Stomach smooth muscle (tissue), 2 donors: ENCODE results near the gene KIF21A.

Experiments
- H3K27ac ChIP-seq: one replicate; pipeline ENCODE4 v1.7.0; 2013; ENCODE audit warnings: mild to moderate bottlenecking, low read length, inconsistent platforms
- H3K27me3 ChIP-seq, 2 donors: one replicate each; pipeline ENCODE4 v1.7.0; 2013; ENCODE audit warnings: low read length in 2 of 2; ENCODE audit not compliant: insufficient read depth in 2 of 2, control insufficient read depth in 1 of 2
- H3K36me3 ChIP-seq, 2 donors: one replicate each; pipeline ENCODE4 v1.7.0; 2013; ENCODE audit warnings: low read length in 2 of 2; ENCODE audit not compliant: control insufficient read depth in 2 of 2, insufficient read depth in 2 of 2
- H3K4me1 ChIP-seq: one replicate; pipeline ENCODE4 v1.7.0; 2013; ENCODE audit warnings: low read length; ENCODE audit not compliant: control insufficient read depth, insufficient read depth
- H3K4me3 ChIP-seq, 2 donors: one replicate each; pipeline ENCODE4 v1.7.0; 2013; ENCODE audit warnings: low read length in 2 of 2
- H3K9ac ChIP-seq, 2 donors: one replicate each; pipeline ENCODE4 v1.7.0; 2013; ENCODE audit warnings: low read length in 2 of 2, mild to moderate bottlenecking in 1 of 2
- H3K9me3 ChIP-seq, 2 donors: one replicate each; pipeline ENCODE4 v1.7.0; 2013; ENCODE audit warnings: low read length in 2 of 2; ENCODE audit not compliant: control insufficient read depth in 2 of 2
- donor health status: healthy.
- donor health status: Pancreatic carcinoma.

The KIF21A gene

DNA sequence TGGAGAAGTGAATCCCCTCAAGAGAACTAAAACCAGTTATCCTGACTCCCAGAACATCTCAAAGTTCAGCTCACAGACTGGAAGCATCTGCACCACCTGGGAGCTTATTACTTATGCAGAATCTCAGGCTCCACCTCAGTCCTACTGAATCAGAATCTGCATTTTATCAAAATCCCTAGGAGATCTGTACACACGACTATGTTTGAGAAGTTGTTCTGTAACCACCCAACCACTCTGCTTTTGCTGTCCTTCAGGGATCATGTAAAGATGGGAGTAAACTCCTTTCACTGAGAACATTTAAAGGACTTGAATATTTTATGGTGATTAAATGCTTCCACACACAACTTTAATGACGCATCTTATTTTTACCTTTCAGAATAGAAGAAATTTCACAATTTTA, 98.0 kb downstream of the KIF21A start:
- Histone ChIP-seq H3K4me3 (no peak overlapping the region), H3K9ac (no peak overlapping the region), H3K36me3 (no peaks in the 10 kb centered on the region), H3K27ac (no peak overlapping the region), H3K9me3 (no peaks in the 10 kb centered on the region), H3K4me1 (no peaks in the 10 kb centered on the region), H3K27me3 (no peaks in the 10 kb centered on the region)

- no peaks in the 10 kb centered on the region for H3K4me1 ChIP-seq
- H3K4me3 ChIP-seq = no peak overlapping the region
- H3K9me3 ChIP-seq = no peaks in the 10 kb centered on the region
- H3K27me3 ChIP-seq = no peaks in the 10 kb centered on the region
- H3K36me3 ChIP-seq = no peaks in the 10 kb centered on the region
- H3K27ac ChIP-seq = no peak overlapping the region
- H3K9ac ChIP-seq = no peak overlapping the region
Measured at GRCh38 chr12:39343665-39344064, 99.3 kb downstream of the KIF21A start.

DNA sequence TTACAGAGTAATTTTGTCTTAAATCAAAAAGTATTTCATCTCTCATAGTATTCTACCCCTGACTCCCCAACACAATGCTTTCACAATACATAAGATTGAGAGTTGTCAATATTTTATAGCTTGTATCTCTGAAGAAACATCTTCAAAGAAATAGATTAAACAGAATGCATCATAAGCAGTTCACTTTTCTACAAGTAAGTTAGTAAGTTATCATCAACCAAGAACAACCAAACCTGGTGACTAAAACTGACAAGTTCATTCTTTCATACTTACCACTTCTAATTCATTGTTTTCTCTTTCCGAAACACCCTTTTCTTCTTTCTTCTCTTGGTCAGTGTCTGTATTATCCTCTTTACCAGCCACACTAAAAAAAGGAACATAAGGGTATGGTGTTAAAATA, 101.2 kb downstream of the KIF21A start:
- no peak overlapping the region for H3K27ac ChIP-seq
- H3K4me3 ChIP-seq = no peak overlapping the region
- H3K36me3 ChIP-seq = no peaks in the 10 kb centered on the region
- no peak overlapping the region for H3K9ac ChIP-seq
- no peaks in the 10 kb centered on the region for H3K4me1 ChIP-seq
- no peaks in the 10 kb centered on the region for H3K9me3 ChIP-seq
- H3K27me3 ChIP-seq = no peaks in the 10 kb centered on the region

DNA sequence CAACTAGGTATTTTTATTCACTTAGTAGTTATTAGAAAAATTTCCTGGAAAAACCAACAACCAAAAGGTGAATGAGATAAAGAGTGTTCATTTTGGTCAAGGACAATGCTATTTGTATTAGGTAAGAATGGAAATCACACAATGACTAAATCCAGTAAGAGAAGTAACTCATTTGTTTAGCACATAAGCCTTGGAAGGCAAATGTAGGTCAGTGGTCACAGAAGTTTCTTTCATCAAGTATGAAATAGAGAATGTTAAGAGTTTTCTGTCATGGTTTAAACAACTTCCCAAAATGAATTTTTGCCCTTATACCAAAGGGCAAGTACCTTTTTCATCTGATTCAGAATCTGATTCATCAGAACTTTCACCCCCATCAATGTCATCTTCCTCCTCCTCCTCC, 101.7 kb downstream of the KIF21A start:
- H3K4me3 ChIP-seq = no peak overlapping the region
- H3K36me3 ChIP-seq = no peaks in the 10 kb centered on the region
- no peaks in the 10 kb centered on the region for H3K27me3 ChIP-seq
- H3K9ac ChIP-seq = no peak overlapping the region
- no peaks in the 10 kb centered on the region for H3K9me3 ChIP-seq
- H3K27ac ChIP-seq = no peak overlapping the region
- H3K4me1 ChIP-seq = no peaks in the 10 kb centered on the region

DNA sequence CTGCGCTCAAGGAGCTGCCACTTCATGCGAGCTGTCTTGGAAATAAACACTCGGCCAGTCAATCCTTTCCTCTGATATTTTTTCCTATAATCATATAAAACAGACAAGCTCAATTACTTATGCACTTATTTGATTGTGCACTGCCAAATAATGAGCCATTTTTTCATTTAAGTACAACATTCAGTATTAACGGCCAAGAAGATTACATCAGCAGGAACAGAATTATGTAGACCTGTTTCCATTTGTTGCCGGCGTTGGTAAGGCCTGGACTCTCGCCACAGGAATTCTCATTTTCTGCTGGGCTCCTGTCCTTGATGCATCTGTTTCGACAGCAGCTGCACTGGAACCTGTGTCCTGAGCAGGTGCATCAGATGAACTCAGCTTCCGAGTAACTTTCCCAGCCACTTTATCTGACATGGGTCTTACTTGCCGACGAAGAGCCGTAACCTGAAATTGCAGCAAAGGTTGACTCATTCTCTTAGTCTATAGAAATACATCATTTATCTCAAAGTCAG, 110.2 kb downstream of the KIF21A start:
- H3K27ac ChIP-seq = no peak overlapping the region
- H3K4me1 ChIP-seq = no peaks in the 10 kb centered on the region
- no peaks in the 10 kb centered on the region for H3K9me3 ChIP-seq
- H3K27me3 ChIP-seq = no peaks in the 10 kb centered on the region
- H3K9ac ChIP-seq = no peak overlapping the region
- no peak overlapping the region for H3K4me3 ChIP-seq
- peaks cover 6 to 11% of the 10 kb centered on the region in 2 donors for H3K36me3 ChIP-seq

DNA sequence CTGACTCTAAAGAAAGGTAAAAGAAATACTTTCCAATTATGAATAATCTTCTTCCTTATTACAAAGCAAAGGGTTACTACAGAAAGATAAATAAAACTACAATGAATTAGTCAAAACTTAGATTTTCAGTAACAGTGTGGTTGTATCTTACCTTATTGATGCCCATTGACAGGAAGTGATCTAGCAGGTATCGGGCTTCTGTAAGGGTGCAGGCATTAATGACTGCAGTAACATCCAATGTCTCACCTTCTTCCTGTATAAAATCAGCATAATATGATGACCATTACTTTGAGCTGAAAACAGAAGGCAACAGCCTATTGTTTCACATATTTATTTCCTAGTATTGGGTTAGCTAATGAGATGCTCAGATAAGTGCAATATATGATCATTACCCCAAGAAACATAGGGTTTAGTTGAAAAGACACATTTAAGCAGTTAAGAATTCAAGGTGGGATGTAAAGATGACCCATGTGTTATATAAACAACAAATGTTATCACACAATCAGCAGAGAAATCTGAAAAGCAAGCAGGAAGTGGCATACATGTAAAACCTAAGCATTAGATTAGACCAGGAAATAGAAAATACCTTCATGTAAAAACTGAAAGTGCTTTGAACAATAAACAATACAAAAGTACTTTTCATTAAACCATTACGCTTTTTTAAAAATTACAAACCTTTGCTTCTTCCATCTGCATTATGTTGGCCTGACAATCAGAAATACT, 111.2 kb downstream of the KIF21A start:
- peaks cover 3% of the 10 kb centered on the region for H3K4me1 ChIP-seq
- H3K27me3 ChIP-seq = no peaks in the 10 kb centered on the region
- no peak overlapping the region for H3K9ac ChIP-seq
- H3K9me3 ChIP-seq = no peaks in the 10 kb centered on the region
- H3K27ac ChIP-seq = no peak overlapping the region
- peaks cover 6 to 11% of the 10 kb centered on the region in 2 donors for H3K36me3 ChIP-seq
- no peak overlapping the region for H3K4me3 ChIP-seq

GRCh38 chr12:39329876-39330275, 113.0 kb downstream of the KIF21A start:
- no peak overlapping the region for H3K9ac ChIP-seq
- no peaks in the 10 kb centered on the region for H3K9me3 ChIP-seq
- H3K4me1 ChIP-seq = peaks cover 3% of the 10 kb centered on the region
- H3K4me3 ChIP-seq = no peak overlapping the region
- H3K27ac ChIP-seq = no peak overlapping the region
- no peaks in the 10 kb centered on the region for H3K27me3 ChIP-seq
- H3K36me3 ChIP-seq = peaks cover 6 to 11% of the 10 kb centered on the region in 2 donors

DNA sequence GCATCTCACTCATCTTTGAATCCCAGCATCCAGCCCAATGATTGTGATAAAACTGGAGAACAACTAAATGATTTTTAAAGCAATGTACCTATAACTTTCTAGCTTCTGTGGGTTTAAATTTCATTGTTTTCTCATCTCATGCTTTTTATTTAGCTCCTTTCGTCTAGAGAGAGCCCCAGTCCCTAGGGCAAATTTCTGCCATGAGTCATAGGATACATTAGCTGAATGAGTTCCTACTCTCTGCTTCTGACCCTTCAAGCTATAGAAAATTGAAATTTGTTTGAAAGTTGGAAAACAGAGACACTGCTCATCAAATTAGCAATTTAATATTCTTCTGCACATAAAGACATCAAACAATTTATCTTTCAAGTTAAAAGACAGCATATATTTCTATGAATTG, 113.9 kb downstream of the KIF21A start:
- H3K27me3 ChIP-seq = no peaks in the 10 kb centered on the region
- H3K36me3 ChIP-seq = peaks cover 6 to 11% of the 10 kb centered on the region in 2 donors
- no peaks in the 10 kb centered on the region for H3K9me3 ChIP-seq
- peaks cover 3% of the 10 kb centered on the region for H3K4me1 ChIP-seq
- no peak overlapping the region for H3K9ac ChIP-seq
- no peak overlapping the region for H3K27ac ChIP-seq
- no peak overlapping the region for H3K4me3 ChIP-seq

- no peaks in the 10 kb centered on the region for H3K9me3 ChIP-seq
- H3K4me3 ChIP-seq = no peak overlapping the region
- H3K4me1 ChIP-seq = peaks cover 3% of the 10 kb centered on the region
- no peaks in the 10 kb centered on the region for H3K27me3 ChIP-seq
- no peak overlapping the region for H3K27ac ChIP-seq
- peaks cover 6 to 11% of the 10 kb centered on the region in 2 donors for H3K36me3 ChIP-seq
- H3K9ac ChIP-seq = no peak overlapping the region
Measured at GRCh38 chr12:39327965-39328364, 115.0 kb downstream of the KIF21A start.

DNA sequence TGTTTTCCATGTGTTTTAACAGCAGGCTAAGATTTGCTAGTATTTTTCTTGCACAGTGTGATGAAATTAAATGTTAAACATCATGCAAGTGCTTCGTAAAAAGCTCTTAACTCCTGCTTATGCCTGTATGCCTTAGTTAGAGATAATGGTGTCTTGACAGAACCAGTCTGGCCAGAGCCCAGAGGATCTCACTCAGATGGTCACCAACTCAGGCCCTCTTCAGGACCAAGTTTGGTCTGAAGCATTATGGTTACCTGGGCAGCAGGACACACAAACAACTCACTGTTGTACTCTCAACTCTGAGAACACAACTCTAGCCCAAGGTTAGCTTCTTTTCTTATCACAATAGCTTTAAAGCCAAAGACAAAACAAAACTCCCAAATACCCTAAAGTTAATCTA, 115.4 kb downstream of the KIF21A start:
- Histone ChIP-seq H3K27me3 (no peaks in the 10 kb centered on the region), H3K9ac (no peak overlapping the region), H3K4me3 (no peak overlapping the region), H3K36me3 (peaks cover 3 to 7% of the 10 kb centered on the region in 2 donors), H3K27ac (no peak overlapping the region), H3K4me1 (peaks cover 3% of the 10 kb centered on the region), H3K9me3 (no peaks in the 10 kb centered on the region)

- Histone ChIP-seq H3K9me3 (no peaks in the 10 kb centered on the region), H3K4me3 (no peak overlapping the region), H3K4me1 (no peaks in the 10 kb centered on the region), H3K9ac (no peak overlapping the region), H3K27me3 (no peaks in the 10 kb centered on the region), H3K27ac (no peak overlapping the region), H3K36me3 (no peaks in the 10 kb centered on the region)
Measured at GRCh38 chr12:39319180-39319579, 123.7 kb downstream of the KIF21A start.
